RPMI8226 (cell line): ENCODE data around the gene ACTL7A.

Source experiments
- DNase-seq: peaks from one replicate; pipeline ENCODE4 v3.0.0-alpha.2; 2015

Gene ACTL7A

DNA sequence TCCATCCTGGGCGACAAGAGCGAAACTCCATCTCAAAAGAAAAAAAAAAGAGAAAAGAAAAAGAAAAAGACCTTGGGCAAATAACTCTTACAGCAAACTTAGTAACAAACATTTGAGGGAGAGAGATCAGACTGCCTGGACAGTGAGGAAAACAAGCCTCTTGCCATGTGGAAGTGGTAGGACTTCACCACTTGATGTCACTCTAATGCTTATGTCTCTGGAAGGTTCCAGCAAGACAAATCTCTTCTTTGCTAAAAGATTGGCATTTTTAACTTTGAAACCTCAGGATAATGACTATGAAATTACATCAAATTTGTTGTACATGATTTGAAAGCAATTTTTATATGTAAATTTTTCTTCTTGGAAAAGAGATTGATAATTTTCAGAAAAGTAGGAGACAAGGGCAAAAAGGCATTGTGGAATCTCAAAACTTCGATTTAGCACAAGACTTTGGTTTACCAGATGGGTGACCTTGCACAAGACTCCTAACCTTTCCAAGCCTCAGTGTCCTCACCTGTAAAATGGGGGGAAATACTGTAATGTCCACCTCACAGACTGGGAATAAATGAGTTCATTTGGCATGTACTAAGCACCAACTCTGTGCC lies 11.7 kb upstream of the ACTL7A start:
- no peak for DNase-seq

DNA sequence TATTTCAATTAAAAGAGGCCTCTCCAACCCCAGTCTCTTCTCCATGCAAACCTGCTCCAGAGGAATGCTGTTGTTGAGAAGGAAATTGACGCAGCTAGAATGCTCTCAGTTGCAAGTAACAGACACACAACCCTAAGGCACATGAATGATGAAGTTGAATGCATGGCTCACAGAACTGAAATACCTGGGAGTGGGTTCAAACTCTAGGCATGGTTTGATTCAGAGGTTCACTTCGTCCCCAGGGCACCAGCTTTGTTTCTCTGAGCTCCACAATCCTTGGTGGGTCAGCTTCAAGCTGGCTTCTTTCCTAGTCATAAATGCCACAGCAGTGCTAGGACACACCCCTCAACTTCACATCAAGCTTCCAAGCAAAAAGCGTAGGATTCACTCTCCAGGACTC lies 10.9 kb upstream of the ACTL7A start:
- no peak for DNase-seq

DNA sequence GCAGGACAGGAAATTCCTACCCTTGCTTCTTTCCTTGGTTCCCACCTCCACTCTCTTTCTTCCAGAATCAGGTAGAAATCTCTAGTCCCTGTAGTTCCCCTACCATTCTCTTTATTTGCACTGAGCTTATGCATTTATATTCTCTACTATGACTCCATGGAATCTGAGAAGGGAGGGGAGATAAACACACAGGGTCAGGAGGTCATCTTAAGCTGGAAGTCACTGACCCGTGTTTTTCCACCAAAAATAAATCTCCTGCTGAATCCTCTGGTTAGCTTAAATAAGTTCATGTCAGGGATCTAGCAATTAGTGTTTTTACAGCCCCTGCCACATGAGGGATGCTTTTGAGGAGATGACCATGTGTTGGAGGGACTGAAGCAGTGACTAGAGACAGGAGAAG lies 10.0 kb upstream of the ACTL7A start:
- no peak for DNase-seq

- DNase-seq, result no peak
Observed at GRCh38 chr9:108854094-108854493, 8.0 kb upstream of the ACTL7A start.

DNA sequence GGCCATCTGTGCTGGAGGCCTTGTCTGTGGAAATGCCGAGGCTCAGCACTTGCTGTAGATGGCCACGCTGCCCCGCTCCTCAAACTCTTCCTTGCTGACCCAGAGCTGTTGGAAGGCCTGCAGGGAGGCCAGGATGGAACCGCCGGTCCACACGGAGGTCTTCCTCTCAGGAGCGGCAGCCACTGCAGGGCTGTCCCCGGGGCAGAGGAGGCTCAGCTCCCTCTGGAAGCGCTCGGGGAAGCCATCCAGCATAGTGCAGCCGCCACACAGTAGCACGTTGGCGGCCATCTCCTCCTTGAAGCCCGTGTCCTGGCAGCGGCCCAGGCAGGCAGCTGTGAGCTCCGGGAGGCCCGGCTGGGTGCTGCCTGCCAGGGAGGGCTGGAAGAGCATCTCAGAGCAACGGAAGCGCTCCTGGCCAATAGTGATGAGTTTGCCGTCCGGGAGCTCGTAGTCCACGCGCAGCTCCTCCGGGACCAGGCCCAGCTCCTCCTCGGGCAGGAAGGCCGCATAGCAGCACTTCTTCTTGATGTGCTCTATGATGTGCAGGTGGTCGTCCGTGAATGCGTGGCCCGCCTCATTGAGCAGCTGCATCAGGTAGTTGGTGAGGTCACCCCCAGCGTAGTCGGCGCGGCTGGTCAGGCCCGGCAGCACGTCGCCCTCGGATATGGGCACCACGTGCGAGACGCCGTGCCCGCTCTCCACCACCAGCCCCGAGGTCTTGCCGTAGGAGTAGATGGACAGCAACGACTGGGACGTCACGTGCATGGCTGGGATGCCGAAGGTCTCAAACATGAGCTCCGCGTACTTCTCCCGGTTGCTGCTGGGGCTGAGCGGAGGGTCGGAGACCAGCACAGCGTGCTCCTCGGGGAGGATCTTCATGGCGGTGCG lies 7.2 kb upstream of the ACTL7A start:
- DNase-seq, result no peak

DNA sequence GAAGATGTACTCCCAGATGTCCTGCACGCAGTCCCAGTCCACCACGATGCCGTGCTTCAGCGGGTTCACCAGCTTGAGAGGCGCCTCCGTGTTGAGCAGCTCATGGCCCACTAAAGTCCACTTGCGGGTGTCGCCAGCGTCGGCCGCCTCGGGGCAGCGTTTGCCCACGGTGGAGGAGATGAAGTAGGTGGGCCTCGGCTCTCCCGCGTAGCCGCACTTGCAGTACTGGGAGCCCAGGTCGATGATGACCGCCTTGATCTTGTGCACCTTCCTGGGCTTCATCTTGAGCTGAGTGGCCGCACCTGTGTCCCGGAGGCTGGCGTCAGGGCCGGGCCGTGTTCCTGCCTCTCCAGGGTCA lies 6.6 kb upstream of the ACTL7A start:
- no peak for DNase-seq

DNA sequence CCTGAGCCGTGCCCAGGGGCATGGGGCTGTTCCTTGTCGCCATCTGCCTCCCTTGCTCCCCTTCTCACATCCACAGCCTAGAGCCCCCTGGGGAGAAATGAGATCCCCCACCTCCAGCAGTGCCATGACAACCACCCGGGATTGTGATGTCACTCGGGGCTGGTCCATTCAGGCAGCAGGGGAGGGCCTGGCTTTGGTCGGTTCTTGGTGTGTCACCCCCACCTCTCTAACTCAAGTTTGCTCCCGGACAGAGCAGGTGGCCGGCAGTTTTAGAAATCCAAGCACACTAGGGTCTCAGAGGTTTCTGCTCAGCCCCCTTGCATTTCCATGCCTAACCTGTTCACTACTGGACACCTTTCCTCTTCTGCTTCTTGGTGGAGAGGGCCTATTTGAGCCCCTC lies 6.2 kb upstream of the ACTL7A start, which contains the start of gene ACTL7B:
Gene ACTL7B (minus strand): TSS at position 99 of the 400 bp plus-strand sequence. CDS start 56 bp downstream, at position 43.
- DNase-seq, result no peak

- DNase-seq, result no peak
Observed at GRCh38 chr9:108857572-108857971, 4.5 kb upstream of the ACTL7A start.

DNA sequence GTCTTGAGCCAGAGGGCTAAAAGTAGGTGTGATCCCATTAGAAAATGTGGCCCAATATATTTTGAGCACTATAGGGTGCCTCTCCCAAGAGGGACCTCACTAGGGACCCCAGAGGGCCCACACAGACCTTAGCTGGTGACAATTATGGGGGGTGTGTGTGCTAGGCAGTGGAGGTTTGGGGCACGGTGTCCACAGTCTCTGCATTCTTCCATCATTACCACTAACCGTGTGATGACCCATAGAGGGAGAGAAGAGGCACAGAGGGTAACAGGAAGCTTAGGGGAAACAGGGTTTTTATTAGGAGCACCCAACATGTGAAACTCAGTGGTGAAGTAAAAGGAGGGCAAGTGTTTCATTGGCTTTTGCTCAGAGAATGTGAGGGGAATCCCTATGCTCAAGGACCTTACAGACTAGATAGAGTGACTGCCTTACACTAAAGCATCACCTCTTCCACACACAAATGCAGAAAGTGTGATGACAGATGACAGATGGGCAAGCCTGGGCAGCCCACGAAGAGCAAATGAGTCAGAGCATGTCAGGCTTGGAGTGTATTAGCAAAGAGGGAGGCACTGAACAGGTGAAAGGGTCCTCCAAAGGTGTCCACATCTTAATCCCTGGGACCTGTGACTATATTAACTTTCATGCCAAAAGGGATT lies 2.5 kb upstream of the ACTL7A start:
- DNase-seq, result no peak

GRCh38 chr9:108860354-108860753 lies 1.7 kb upstream of the ACTL7A start:
- no peak for DNase-seq

GRCh38 chr9:108860764-108861163 lies 1.3 kb upstream of the ACTL7A start:
- no peak for DNase-seq

- DNase-seq, result no peak
Observed at GRCh38 chr9:108861464-108861863, 602 bp upstream of the ACTL7A start.

- DNase-seq, result no peak
Observed at GRCh38 chr9:108863891-108864290, 1.8 kb downstream of the ACTL7A start.

DNA sequence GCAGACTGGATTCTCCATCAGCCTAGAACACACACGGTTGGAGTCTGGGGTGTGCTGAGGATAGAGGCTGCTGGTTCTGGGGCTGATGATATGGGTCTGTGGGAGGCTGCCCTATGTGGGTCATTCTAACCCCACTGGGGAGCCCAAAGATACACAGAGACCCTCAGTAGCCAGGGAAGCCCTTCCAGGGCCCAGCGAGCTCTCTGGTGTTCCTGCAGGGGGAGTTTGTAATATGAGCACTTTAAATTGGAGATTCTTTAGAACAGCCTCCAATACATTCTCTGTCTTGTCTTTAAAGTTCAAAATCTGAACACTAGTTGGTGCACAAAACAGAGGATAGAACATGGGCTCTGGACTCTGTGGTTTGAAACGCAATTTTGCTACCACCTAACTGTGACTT lies 2.4 kb downstream of the ACTL7A start:
- no peak for DNase-seq

DNA sequence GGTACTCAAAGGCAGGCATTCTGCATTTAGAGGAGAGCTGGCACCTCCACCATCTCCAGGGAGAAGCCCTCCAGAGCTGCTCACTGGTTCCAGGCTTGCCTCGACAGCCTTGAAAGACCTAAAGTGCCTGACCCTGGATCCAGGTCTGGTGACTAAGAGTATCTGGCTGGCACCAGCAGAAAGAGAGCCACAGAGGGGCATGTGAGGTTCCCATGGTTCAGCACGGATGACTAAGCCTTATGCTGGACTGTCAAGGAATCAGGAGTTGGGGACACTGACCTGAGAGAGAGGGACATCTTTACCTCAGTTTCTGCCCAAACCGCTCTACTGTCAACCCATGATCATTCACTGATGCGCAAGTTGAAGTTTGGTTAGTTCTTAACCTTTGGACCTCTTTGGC lies 3.0 kb downstream of the ACTL7A start:
- no peak for DNase-seq

GRCh38 chr9:108866001-108866420 lies 3.9 kb downstream of the ACTL7A start:
- no peak for DNase-seq

- DNase-seq, result no peak
Observed at GRCh38 chr9:108867116-108867515, 5.0 kb downstream of the ACTL7A start.

DNA sequence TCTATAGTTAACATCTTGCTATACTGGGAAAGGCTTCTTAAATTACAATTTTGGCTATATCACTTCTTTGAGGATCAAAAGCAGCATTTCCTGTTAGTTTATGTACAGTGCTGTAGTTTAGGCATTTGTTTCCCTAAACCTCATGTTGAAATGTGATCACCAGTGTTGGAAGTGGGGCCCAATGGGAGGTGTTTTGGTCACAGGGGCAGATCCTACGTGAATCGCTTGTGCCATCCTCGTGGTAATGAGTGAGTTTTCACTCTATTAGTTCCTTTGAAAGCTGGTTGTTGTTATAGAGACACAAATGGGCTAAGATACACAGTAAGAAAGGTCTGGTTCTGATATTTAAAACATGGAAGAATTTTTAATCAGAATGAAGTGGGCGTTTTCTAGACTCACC lies 5.8 kb downstream of the ACTL7A start:
- no peak for DNase-seq

DNA sequence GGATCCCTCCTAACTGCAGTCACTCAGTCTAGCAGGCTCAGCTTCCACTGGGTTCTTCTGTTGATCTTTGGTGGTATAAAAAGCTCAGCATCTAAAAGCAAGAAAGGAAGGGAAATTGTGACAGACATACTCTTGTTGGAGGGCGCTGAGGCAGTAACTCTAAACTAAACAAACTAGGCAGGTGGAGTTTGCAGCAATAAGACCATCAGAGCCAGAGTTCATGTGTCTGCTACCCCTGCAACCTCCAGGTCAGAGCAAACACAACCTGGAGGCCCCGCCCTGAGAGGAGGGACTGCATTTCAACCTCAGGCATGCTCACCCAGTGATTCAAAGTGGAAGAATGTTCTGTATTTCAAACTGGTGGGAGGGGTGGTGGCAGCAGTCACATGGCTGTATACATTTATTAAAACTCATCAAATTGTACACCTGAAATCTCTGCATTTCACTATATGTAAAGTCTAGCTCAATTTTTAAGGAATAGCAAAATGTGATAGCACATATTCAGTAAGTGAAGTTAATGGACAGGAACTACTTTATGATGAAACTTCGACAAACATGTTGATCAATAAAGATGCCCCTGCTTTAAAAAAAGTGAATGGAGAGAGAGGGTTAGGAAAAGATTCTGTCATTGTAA lies 7.1 kb downstream of the ACTL7A start:
- no peak for DNase-seq

- DNase-seq, result no peak
Observed at GRCh38 chr9:108874058-108874788, 12.2 kb downstream of the ACTL7A start.

DNA sequence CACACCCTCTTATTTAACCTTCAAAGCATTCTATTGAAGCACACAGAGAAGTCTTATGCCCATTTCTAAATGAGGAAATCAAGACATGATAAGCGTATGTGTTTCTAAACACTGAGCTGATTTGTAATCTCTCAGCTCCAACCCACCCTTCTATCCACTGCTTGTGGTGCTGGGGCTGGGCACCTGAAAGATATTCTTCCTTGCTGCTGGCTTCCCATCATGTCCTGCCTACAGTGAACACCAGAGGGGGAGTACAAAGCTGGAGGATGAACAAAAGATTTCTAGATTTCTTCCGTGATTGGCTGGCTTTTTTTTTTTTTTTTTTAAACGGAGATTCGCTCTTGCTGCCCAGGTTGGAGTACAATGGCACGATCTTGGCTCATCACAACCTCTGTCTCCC lies 14.4 kb downstream of the ACTL7A start:
- no peak for DNase-seq

GRCh38 chr9:108877524-108877923 lies 15.5 kb downstream of the ACTL7A start:
- no peak for DNase-seq
